ENCODE results near the gene NRN1. TPM values are rescaled to one million over a fixed set of nuclear protein-coding genes. Genes with fewer than 3 reads are reported as not detected.
"Not testable (repeated sequence)": the region's sequence is repeated elsewhere in the genome, so short reads cannot be mapped to it uniquely, and the experiment has no call there.

Gene NRN1
- total and polyA plus RNA-seq, 2 donors (not counting 3 experiments of a cell fraction or from before 2014, with no cell fraction given), result 12.8 to 26.2 TPM

DNA sequence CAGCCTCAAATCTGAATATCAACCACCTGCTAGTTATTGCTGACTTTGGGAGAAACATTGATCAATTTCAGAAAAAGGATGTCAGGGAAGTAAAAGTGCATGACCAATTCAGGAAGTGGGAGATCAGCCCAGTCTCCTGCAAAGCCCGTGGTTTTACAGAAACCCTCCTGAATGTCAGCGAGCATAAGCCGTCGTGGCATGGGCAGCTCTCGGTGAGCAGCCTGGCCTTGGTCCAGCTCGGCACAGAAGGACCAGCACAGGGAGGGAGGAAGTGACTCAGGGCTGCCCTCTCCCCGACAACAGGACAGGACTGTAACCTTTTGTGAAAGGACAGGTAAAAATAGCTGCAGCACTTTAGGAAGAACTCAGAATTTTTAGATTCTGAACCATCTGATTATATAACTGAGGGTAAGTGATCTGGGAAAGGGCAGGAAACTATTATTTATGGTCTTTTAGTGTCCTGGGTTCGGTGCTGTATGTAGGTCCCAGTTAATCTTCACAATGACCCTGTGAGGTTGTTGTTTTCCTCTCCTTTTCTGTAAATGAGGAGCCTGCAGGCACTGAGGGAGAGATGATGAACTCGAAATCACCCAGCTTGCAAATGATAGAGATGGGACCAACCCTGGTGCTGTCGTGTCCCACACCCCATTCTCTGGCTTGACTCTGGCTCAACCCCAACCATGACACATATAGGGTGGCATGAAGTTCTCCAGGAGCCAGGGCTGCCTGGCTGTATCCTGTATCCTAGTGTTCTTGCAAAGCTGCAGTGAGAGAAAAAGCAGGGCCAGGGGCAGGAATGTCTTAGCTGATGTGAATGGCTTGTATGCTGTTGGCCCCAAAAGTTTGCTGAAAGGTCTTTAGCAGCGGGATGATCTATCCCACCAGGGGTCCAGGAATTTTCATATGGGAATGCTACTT lies 37.6 kb downstream of the NRN1 start:
- Histone ChIP-seq H3K9me3 (replicated peaks; ENCODE audit: control insufficient read depth, insufficient read depth, low read length) (no peaks in the 10 kb centered on the region), H4K20me1 (replicated peaks; ENCODE audit: control insufficient read depth, extremely low read depth, insufficient read depth, low read length) (no peaks in the 10 kb centered on the region), H3K4me2 (ENCODE audit: insufficient read depth, low read length) (peak overlapping the region; percentile 16), H3K4me1 (ENCODE audit: control insufficient read depth, extremely low read depth, insufficient read depth, low read length) (peaks cover 10% of the 10 kb centered on the region), H2AFZ (ENCODE audit: low read depth, low read length) (no peak overlapping the region), H3K36me3 (ENCODE audit: control insufficient read depth in 2 of 2, extremely low read depth in 1 of 2, insufficient read depth in 2 of 2, low read length in 2 of 2) (no peaks in the 10 kb centered on the region), H3K9ac (replicated peaks; ENCODE audit: extremely low read depth, insufficient read depth, low read length) (no peak overlapping the region), H3K4me3 (replicated peaks in 1 of 3; ENCODE audit: insufficient read depth in 1 of 3, low read depth in 1 of 3, low read length in 3 of 3) (no peak overlapping the region), H3K79me2 (ENCODE audit: control insufficient read depth, insufficient read depth, low read length) (no peaks in the 10 kb centered on the region), H3K27me3 (ENCODE audit: control insufficient read depth in 2 of 2, insufficient read depth in 2 of 2, low read length in 2 of 2) (no peaks in the 10 kb centered on the region), H3K9me1 (replicated peaks; ENCODE audit: control insufficient read depth, extremely low read depth, insufficient read depth, low read length) (no peaks in the 10 kb centered on the region), H3K27ac (ENCODE audit: insufficient read depth, low read depth, low read length) (no peak overlapping the region)
- DNase-seq (ENCODE audit: low read depth, low spot score), result peak; percentile 44
- ChIA-PET CTCF (interaction anchor here (0.6 to 2.5 kb wide), 2 partner anchors 39 to 498 kb away, joined by 3 to 8 read pairs; no protein-coding TSS in a partner anchor), POLR2A (no interaction called here)
- intact Hi-C loops (cut with micrococcal nuclease), result loop anchor here (1.0 kb wide), 1 partner anchor 27 kb away; no protein-coding TSS in a partner anchor
- BruUV-seq (replicated peaks), result no TSS peak
- FAIRE-seq, result peak; percentile 24
- no peak for TF ChIP-seq EZH2 (IDR thresholded peaks at IDR 0.05; ENCODE audit: borderline replicate concordance, low read depth, low read length, severe bottlenecking)
- peak; percentile 18 for TF ChIP-seq FOS (IDR thresholded peaks at IDR 0.05; ENCODE audit: borderline replicate concordance, insufficient read depth, low read length)
- peak; percentile 11 for TF ChIP-seq JUN (IDR thresholded peaks at IDR 0.05; ENCODE audit: borderline replicate concordance, insufficient read depth, insufficient read length, low read depth)
- no peak for TF ChIP-seq POLR2AphosphoS5 (IDR thresholded peaks at IDR 0.05; ENCODE audit: insufficient read depth, low read depth, low read length)
- TF ChIP-seq MYC (IDR thresholded peaks at IDR 0.05; ENCODE audit: low read depth, low read length), result no peak
- TF ChIP-seq POLR2A (IDR thresholded peaks at IDR 0.05; ENCODE audit: low read depth, low read length), result no peak
- no peak for TF ChIP-seq CTCF (IDR thresholded peaks at IDR 0.05; ENCODE audit: extremely low read depth in 1 of 2, insufficient read depth in 1 of 2, low read depth in 1 of 2, low read length in 2 of 2)
- TF ChIP-seq, protein P1, sequence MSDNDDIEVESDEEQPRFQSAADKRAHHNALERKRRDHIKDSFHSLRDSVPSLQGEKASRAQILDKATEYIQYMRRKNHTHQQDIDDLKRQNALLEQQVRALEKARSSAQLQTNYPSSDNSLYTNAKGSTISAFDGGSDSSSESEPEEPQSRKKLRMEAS (IDR thresholded peaks at IDR 0.05; ENCODE audit: insufficient read depth, insufficient read length), result no peak
- TF ChIP-seq GATA2 (IDR thresholded peaks at IDR 0.05; ENCODE audit: insufficient read depth, insufficient read length, low read depth, low read length), result no peak
- dilution Hi-C loops (cut with MboI; ENCODE audit: extremely low pct_ligation_motif_present, low sequenced_read_pairs), result no loop called here

DNA sequence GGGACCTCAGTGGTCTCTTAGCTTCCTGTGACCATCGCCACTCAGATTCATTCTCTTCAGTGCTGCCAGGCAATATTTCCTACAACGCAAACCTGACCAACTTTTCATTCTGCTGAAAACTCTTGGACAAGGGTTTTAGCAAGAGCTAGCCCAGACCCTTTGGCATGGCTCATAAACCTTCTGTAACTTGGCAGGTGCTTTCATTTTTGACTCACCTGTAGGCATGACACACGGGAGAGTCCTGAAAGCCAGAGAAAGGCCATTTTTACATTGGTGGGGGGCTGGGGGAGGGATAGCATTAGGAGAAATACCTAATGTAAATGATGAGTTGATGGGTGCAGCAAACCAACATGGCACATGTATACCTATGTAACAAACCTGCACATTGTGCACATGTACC lies 38.7 kb downstream of the NRN1 start:
- FAIRE-seq; POLR2A ChIA-PET; H3K4me2 ChIP-seq (ENCODE audit: insufficient read depth, low read length); H3K27ac ChIP-seq (ENCODE audit: insufficient read depth, low read depth, low read length); H2AFZ ChIP-seq (ENCODE audit: low read depth, low read length); H3K9ac ChIP-seq (replicated peaks; ENCODE audit: extremely low read depth, insufficient read depth, low read length); H3K27me3 ChIP-seq (ENCODE audit: control insufficient read depth in 2 of 2, insufficient read depth in 2 of 2, low read length in 2 of 2); H3K9me1 ChIP-seq (replicated peaks; ENCODE audit: control insufficient read depth, extremely low read depth, insufficient read depth, low read length); H3K4me3 ChIP-seq (replicated peaks in 1 of 3; ENCODE audit: insufficient read depth in 1 of 3, low read depth in 1 of 3, low read length in 3 of 3); DNase-seq (ENCODE audit: low read depth, low spot score); H3K79me2 ChIP-seq (ENCODE audit: control insufficient read depth, insufficient read depth, low read length); BruUV-seq (replicated peaks); intact Hi-C loops (cut with micrococcal nuclease); H3K36me3 ChIP-seq (ENCODE audit: control insufficient read depth in 2 of 2, extremely low read depth in 1 of 2, insufficient read depth in 2 of 2, low read length in 2 of 2); H4K20me1 ChIP-seq (replicated peaks; ENCODE audit: control insufficient read depth, extremely low read depth, insufficient read depth, low read length); H3K9me3 ChIP-seq (replicated peaks; ENCODE audit: control insufficient read depth, insufficient read depth, low read length); dilution Hi-C loops (cut with MboI; ENCODE audit: extremely low pct_ligation_motif_present, low sequenced_read_pairs): not testable (repeated sequence)
- peaks cover 10% of the 10 kb centered on the region for H3K4me1 ChIP-seq (ENCODE audit: control insufficient read depth, extremely low read depth, insufficient read depth, low read length)
- CTCF ChIA-PET, result interaction anchor here (2.5 kb wide), 1 partner anchor 497 kb away, joined by 8 read pairs; no protein-coding TSS in a partner anchor

Measured in endothelial cell of umbilical vein (primary cell).